GM18519 (cell line): ENCODE data around the gene SCYGR4.
"Not testable (repeated sequence)": the region's sequence is repeated elsewhere in the genome, so short reads cannot be mapped to it uniquely, and the experiment has no call there.

Source experiments
- ATAC-seq: cut with Tn5 transposase; IDR thresholded peaks from one replicate; pipeline ENCODE4 v1.9.1; 2021; ENCODE audit warnings: mild to moderate bottlenecking, moderate library complexity; ENCODE audit not compliant: unreplicated experiment, low FRiP score

Gene SCYGR4

GRCh38 chr2:227665189-227665940, 48.1 kb downstream of the SCYGR4 start:
- ATAC-seq: no peak

- ATAC-seq: not testable (repeated sequence)
These were observed 49.4 kb downstream of the SCYGR4 start, which contains the start of gene SCYGR5 for GRCh38 chr2:227666631-227667170. Gene SCYGR5 (plus strand): TSS chr2:227666804. CDS start chr2:227666804, 0 bp downstream.
